Posterior vena cava (tissue), 2 donors: ENCODE data around the gene PSRC1. TPM values are rescaled to one million over a fixed set of nuclear protein-coding genes. Genes with fewer than 3 reads are reported as not detected.

Source experiments
- DNase-seq: peaks from one replicate; pipeline ENCODE4 v3.0.0-alpha.2; 2020; ENCODE audit warnings: low spot score
- intact Hi-C, 2 donors: fragments of 100-400 bp; cut with DNase I; formaldehyde crosslinking; loops; one replicate each; pipeline versions ENCODE4 v1.14.1 to v1.14.2; 2022 to 2023
- total RNA-seq, 2 donors: library from RNA; stranded (reverse); fragmentation: NEBNext Ultra II Directional; extraction: Animal tissue kit (Norgen Biotek cat#: 25700); gene quantifications; one replicate each; pipeline ENCODE4 v1.2.1, GENCODE V29; 2021
- donor health status: DM: yes; HTN: yes; CAD: no.
- donor health status: DM: yes; HTN: yes; CAD: no.

Gene PSRC1
- total RNA-seq, 2 donors from 2014 or later = 1.7 to 2.2 TPM

- intact Hi-C loops = loop anchor here (1.0 to 10.0 kb wide), 3 partner anchors 49 to 271 kb away; partner anchors contain the start of gene GPR61 (in 1 of the 2)
- peak; percentile 94 for DNase-seq
Measured at GRCh38 chr1:109263597-109264378, 19.2 kb downstream of the PSRC1 start.

DNA sequence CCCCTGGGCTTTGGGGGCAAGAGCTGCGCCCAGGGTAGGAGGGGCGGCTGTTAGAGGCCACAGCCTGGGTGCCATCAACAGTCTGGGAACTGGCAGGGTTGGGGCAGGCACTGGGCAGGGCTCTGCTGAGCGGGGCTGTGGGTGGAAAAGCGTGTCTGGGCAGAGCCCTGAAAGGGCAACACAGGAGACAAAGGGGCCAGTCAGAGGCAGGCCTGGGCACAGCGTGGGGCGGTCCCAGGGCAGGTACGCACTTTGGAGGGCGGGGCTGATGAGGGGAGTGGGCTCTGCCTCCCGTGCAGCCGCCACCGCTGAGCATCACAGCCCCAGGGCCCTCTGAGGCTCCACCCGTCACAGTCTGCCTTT, 19.7 kb downstream of the PSRC1 start:
- no peak for DNase-seq
- intact Hi-C loops = loop anchor here (5.0 to 10.0 kb wide), 2 partner anchors 269 to 272 kb away; partner anchors contain the start of gene GPR61 (in 1 of the 2)

DNA sequence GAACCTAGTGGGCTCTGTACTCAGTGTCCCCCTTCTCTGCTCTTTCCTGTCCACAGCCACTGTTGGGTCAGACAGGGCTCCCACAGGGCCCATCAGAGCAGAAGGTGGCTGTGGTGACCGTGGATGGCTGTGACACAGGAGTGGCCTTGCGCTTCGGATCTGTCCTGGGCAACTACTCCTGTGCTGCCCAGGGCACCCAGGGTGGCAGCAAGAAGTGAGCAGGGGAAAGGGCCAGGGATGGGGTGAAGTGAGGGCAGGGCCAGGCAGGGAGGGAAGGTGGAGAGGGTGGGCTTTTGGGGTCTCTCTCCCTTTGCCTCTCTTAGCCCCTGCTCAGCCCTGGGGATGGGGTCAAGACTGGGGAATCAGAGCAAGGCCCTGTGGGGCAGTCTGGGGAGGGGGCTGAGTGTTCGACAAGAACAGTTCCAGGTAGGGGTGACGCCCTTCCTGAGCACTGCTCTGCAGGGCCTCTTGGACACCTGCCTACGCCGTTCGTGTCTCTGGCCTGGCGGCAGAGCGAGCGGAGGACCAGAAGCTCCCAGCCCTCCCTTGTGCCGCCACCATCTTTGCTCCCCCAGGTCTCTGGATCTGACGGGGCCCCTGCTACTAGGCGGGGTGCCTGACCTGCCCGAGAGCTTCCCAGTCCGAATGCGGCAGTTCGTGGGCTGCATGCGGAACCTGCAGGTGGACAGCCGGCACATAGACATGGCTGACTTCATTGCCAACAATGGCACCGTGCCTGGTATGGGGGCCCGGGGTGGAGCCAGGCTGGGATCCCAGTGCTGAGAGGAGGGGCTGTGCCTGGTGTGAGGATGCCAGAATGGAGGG, 20.5 kb downstream of the PSRC1 start:
- no peak for DNase-seq
- intact Hi-C loops = loop anchor here (5.0 to 10.0 kb wide), 2 partner anchors 270 to 272 kb away; partner anchors contain the start of gene GPR61 (in 1 of the 2)

- no peak for DNase-seq
- intact Hi-C loops = loop anchor here (5.0 to 10.0 kb wide), 2 partner anchors 271 to 273 kb away; partner anchors contain the start of gene GPR61 (in 1 of the 2)
Measured at GRCh38 chr1:109261578-109261977, 21.4 kb downstream of the PSRC1 start.

DNA sequence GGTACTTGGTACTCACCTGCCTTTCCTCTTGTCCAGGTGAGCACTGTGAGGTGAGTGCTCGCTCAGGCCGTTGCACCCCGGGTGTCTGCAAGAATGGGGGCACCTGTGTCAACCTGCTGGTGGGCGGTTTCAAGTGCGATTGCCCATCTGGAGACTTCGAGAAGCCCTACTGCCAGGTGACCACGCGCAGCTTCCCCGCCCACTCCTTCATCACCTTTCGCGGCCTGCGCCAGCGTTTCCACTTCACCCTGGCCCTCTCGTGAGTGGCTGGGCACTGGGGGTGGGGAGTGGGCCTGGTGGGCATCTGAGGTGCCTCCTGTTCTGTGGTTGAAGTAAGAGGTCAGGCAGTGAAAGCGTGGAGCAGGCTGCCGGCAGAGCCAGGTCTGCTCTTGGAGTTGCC, 21.9 kb downstream of the PSRC1 start:
- intact Hi-C loops = loop anchor here (5.0 to 10.0 kb wide), 2 partner anchors 271 to 274 kb away; partner anchors contain the start of gene GPR61 (in 1 of the 2)

DNA sequence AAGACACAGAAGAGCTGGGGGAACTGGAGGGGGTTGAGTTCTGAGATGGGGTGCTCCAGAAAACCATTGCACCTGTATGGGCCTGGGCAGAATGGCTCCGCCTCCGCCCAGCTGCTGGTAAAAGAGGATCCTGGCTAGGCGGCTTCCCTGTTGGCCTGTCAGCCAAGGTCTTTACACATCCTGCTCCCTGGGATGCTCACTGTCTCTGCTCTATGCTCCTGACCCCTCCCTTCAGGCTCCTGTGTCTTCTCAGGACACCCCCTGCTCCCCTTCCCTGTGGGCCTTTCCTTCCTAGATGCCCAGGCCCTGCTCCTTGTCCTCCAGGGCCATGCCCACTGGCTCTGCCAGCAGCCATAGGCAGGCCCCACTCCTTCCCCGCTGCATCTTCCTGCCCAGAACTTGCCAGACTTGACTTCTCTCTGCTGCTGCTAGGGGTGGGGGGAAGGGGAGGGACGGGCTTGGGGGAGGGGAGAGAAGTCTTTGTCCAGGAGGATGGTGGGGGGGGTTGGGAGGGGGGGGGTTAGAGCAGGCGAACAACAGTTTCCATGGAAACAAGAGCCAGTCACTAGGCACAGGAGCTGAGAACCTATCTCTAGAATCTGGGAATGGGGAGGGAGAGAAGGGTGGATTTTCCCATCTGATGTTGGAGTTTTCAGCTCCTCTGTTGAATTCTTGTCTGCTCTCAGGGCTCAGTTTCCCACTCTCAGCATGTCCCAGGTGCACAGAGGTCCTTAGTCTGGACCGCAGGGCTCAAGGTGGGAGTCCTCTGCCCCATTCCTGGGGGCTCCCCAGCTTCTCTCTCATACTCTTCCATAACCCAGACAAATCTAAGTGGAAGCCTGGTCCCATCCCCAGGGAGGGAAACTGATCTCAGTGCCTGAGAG, 23.0 kb downstream of the PSRC1 start:
- intact Hi-C loops = loop anchor here (5.0 to 10.0 kb wide), 2 partner anchors 272 to 275 kb away; partner anchors contain the start of gene GPR61 (in 1 of the 2)
- no peak for DNase-seq

More for the DNA sequence above, 21.9 kb downstream of the PSRC1 start:
- DNase-seq = no peak

- DNase-seq = no peak
- intact Hi-C loops = no loop called here
Measured at GRCh38 chr1:109258481-109259466, 24.2 kb downstream of the PSRC1 start.

DNA sequence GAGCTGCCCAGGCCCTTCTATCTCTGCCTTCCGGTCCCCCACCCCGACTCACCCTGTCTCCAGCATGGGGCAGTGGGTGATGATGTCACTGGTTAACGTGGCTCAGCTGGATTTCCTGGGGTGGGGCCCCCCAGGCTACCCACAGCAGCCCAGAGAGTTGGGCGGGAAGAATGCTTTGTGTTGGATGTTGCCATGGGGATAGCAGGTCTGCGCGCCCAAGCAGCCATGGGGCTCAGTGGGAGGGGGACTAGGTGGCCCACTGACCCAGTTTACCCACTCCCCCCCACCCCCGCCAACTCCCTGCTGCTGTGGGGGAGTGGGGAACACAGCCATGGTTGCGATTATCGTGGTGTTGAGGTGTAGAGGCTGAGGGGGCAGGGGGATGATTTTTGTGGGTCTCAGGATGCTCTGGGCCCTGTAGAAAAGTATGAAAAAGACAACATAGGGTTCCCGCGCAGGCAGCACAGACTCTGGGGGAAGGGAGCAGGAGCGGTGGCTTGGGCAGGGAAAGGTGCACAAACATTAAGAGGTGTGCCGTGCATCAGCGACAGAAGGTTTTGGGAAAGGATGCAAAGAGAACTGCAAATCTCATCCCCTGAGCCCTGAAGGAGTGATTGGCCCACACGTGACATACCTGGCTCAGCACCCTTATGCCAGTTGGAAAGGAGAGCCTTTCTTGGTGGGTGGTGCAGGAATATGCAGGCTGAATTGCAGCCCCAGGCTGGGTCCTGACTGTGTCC, 25.1 kb downstream of the PSRC1 start:
- DNase-seq = no peak

DNA sequence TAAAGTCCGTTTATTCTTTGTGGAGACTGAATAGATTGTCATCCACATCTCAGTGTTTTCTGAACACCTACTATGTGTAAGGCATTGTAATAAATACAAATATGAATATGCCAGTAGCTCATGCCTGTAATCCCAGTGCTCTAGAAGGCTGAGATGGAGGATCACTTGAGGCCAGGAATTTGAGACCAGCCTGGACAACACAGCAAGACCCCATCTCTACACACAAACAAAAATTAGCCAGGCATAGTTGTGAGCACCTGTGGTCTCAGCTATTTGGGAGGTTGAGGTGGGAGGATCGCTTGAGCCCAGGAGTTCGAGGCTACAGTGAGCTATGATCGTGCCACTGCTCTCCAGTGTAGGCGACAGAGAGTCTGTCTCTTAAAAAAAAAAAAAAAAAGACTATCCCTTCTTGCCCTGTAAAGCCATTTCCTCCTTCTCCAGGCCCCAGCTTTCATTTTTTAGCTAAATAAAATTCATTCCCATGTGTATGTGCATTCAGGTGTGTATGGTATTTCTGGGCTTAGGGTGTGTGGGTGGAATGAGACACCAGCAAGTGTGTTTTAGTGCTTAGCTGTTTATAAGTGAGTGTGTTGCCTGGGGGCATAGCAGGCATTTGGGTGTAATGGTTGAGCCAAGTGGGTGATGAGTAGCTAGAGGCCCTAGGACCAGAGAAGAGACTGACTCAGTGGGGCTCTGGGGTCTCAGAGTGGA, 25.8 kb downstream of the PSRC1 start:
- DNase-seq = no peak
- intact Hi-C loops = no loop called here

More for the DNA sequence above, 25.1 kb downstream of the PSRC1 start:
- intact Hi-C loops = no loop called here

- intact Hi-C loops = no loop called here
- no peak for DNase-seq
Measured at GRCh38 chr1:109256085-109256484, 26.9 kb downstream of the PSRC1 start.

- intact Hi-C loops = loop anchor here in 1 of 2 donors (1.0 kb wide), 1 partner anchor 21 kb away; no protein-coding TSS in a partner anchor
- DNase-seq = no peak
Measured at GRCh38 chr1:109255678-109256077, 27.3 kb downstream of the PSRC1 start.

DNA sequence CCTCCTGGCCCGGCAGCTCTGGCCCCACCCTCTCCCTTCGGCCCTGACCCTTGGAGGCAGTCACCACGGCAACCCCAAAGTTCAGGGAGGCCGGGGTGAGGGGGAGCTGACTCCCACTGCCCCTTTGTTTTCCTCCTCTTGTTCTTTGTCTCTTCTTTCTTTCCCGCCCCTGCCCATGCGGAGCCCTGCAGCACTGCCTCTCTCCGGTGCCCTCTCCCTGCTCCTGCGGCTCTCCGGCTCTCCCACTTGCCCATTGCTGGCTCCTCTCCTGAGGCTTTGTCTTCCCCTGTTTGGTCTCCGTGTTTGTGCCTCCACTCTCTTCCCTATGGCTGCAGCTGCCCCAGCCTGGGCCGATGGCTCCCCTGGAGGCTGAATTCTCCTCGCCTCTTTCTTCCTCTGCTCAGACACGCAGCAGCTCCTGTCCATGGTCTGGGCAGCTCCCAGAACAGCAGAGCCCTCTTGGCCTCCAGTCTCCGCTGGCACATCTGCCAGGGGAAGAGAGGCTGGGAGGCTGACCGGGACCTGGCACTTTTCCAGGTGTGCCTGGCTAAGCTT, 27.8 kb downstream of the PSRC1 start:
- intact Hi-C loops = loop anchor here in 1 of 2 donors (1.0 kb wide), 1 partner anchor 21 kb away; no protein-coding TSS in a partner anchor
- no peak for DNase-seq

- intact Hi-C loops = loop anchor here in 1 of 2 donors (1.0 to 5.0 kb wide), 2 partner anchors 20 to 633 kb away; no protein-coding TSS in a partner anchor
- peak; percentile 48 for DNase-seq
Measured at GRCh38 chr1:109254621-109255096, 28.3 kb downstream of the PSRC1 start.

DNA sequence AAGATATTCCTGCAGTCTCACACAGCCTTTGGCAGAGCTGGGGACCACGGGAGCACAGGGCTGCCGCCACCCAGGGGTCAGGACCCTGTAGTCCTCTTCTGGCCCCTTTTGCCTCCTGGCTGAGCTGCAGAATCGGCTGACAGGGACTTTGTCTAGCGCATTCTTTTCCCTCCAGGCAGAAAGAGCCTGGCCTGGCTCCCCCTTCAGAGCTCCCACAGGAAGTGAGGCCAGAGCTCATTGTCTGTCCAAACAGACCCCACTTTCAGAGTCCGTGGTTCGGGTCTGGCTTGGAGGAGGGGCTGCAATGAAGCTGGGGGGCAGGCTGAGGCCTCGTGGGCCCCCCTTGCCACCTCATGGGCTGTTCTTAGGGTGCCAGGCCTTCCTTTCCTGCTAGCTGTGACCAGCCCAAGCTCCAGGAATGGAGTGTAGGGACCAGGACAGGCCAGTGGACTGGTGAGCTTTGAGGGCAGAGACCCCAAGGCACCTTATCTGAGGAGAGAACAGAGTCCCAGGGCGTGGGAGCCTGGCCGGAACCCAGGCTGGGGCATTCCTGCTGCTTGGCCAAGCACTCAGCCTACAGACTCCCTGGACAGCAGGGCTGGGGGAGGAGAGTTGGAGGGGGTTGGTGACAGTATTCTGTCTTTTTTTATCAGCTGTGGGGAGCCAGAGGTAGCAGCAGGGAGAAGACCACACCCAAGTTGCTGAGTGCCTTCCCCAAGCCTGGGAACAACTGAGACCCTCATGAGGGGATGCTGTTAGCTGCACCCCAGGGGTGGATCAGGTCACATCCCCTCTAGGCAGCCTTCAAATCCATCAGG, 28.9 kb downstream of the PSRC1 start:
- intact Hi-C loops = loop anchor here in 1 of 2 donors (5.0 kb wide), 1 partner anchor 633 kb away; no protein-coding TSS in a partner anchor
- DNase-seq = no peak
